SK-N-SH (cell line): Measurements from ENCODE around the gene CPNE4.

ENCODE experiments used
- EP300 ChIP-seq, 2 experiments: IDR thresholded peaks; 2 replicates each; pipeline versions ENCODE4 v1.4.0 to v1.6.1; 2012; ENCODE audit warnings: borderline replicate concordance in 1 of 2, low read depth in 1 of 2, low read length in 1 of 2
- MXI1 ChIP-seq: IDR thresholded peaks from 2 replicates; pipeline ENCODE4 v1.6.1; 2012; ENCODE audit warnings: mild to moderate bottlenecking, low read depth, low read length, improper control_type of control experiment
- POLR2AphosphoS5 ChIP-seq: IDR thresholded peaks from 2 replicates; pipeline ENCODE4 v1.6.1; 2012; ENCODE audit warnings: low read depth, low read length
- RAD21 ChIP-seq: IDR thresholded peaks from 2 replicates; pipeline ENCODE4 v1.6.1; 2012; ENCODE audit warnings: mild to moderate bottlenecking, low read length
- SIN3A ChIP-seq: IDR thresholded peaks from 2 replicates; pipeline ENCODE4 v1.6.1; 2012; ENCODE audit warnings: low read depth, mild to moderate bottlenecking, low read length, moderate library complexity, borderline replicate concordance
- TEAD4 ChIP-seq: IDR thresholded peaks from 2 replicates; pipeline ENCODE4 v1.4.0; 2012; ENCODE audit warnings: mild to moderate bottlenecking, borderline replicate concordance; ENCODE audit not compliant: insufficient read depth
- YY1 ChIP-seq: IDR thresholded peaks from 2 replicates; pipeline ENCODE4 v1.4.0; 2012; ENCODE audit warnings: low read depth, mild to moderate bottlenecking
- TF ChIP-seq, protein P1 (sequence below): fragments of 200-600 bp; sonication (generic); IDR thresholded peaks from 2 replicates; pipeline ENCODE4 v1.6.1; 2017; ENCODE audit warnings: antibody characterized with exemption, mild to moderate bottlenecking, moderate library complexity
- TF ChIP-seq, protein P2 (sequence below): IDR thresholded peaks from 2 replicates; pipeline ENCODE4 v1.6.1; 2012; ENCODE audit warnings: mild to moderate bottlenecking, low read depth, low read length, moderate library complexity

DNA sequence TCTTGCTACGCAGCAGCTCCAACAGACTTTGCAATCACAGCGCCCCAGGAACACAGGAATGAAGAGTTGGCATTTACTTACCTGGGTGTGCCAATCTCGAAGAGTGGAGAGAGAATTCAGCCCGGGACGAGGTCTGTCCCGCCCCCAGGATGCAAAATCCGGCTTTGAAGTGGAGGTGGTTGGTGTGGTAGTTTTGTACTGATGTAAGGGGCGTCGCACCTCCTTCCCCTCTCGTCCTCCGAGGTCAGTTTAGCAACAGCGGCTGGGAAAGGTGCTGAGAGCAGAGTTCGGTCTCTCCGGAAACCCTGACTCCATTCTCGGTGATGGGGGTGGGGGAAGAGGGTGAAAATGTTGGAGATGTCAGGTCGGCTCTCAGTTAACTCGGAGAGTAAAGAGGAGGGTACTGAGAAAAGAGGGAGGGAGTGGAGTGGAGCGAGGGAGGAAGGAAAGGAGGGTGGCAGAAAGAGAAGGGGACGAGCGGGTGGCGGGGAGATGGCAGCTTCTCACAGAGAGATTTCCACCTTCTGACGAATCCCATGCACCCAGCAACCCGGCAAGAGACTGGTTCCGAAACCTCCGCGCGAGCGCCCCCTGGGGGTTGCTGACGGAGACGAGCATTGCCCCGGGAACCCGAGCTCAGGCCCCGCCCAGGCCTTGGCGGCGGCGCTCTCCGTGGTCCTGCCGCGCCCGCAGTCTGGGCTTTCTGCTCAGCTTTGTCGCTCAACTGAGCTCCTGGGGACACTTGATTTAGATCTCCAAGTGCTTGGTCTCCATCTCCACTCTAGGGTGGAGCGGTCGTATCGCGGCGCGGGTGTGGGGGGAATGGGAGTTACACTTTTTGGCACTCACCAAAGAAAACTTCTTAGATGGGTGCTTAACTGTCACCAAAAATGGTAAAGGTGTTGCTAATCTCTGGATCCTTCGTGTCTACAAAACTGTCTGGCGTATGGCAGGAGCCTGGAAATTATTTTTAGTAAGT, at the start of gene CPNE4:
- peak; percentile 64; the same call in 1 of the 2 replicates for TF ChIP-seq SIN3A
- TF ChIP-seq POLR2AphosphoS5, result no peak
- TF ChIP-seq, protein P1, sequence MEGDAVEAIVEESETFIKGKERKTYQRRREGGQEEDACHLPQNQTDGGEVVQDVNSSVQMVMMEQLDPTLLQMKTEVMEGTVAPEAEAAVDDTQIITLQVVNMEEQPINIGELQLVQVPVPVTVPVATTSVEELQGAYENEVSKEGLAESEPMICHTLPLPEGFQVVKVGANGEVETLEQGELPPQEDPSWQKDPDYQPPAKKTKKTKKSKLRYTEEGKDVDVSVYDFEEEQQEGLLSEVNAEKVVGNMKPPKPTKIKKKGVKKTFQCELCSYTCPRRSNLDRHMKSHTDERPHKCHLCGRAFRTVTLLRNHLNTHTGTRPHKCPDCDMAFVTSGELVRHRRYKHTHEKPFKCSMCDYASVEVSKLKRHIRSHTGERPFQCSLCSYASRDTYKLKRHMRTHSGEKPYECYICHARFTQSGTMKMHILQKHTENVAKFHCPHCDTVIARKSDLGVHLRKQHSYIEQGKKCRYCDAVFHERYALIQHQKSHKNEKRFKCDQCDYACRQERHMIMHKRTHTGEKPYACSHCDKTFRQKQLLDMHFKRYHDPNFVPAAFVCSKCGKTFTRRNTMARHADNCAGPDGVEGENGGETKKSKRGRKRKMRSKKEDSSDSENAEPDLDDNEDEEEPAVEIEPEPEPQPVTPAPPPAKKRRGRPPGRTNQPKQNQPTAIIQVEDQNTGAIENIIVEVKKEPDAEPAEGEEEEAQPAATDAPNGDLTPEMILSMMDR, result peak; percentile 82
- TF ChIP-seq EP300 (IDR thresholded peaks at IDR 0.05; ENCODE audit: borderline replicate concordance in 1 of 2, low read depth in 1 of 2, low read length in 1 of 2), result no peak
- no peak for TF ChIP-seq YY1
- TF ChIP-seq MXI1, result peak; percentile 54; the same call in 1 of the 2 replicates
- TF ChIP-seq, protein P2, sequence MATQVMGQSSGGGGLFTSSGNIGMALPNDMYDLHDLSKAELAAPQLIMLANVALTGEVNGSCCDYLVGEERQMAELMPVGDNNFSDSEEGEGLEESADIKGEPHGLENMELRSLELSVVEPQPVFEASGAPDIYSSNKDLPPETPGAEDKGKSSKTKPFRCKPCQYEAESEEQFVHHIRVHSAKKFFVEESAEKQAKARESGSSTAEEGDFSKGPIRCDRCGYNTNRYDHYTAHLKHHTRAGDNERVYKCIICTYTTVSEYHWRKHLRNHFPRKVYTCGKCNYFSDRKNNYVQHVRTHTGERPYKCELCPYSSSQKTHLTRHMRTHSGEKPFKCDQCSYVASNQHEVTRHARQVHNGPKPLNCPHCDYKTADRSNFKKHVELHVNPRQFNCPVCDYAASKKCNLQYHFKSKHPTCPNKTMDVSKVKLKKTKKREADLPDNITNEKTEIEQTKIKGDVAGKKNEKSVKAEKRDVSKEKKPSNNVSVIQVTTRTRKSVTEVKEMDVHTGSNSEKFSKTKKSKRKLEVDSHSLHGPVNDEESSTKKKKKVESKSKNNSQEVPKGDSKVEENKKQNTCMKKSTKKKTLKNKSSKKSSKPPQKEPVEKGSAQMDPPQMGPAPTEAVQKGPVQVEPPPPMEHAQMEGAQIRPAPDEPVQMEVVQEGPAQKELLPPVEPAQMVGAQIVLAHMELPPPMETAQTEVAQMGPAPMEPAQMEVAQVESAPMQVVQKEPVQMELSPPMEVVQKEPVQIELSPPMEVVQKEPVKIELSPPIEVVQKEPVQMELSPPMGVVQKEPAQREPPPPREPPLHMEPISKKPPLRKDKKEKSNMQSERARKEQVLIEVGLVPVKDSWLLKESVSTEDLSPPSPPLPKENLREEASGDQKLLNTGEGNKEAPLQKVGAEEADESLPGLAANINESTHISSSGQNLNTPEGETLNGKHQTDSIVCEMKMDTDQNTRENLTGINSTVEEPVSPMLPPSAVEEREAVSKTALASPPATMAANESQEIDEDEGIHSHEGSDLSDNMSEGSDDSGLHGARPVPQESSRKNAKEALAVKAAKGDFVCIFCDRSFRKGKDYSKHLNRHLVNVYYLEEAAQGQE, result peak; percentile 99
- no peak for TF ChIP-seq TEAD4
- TF ChIP-seq RAD21, result peak; percentile 69
